GM19023 (cell line): ENCODE measurements around the gene SLC35B1.

Source experiments
- ATAC-seq: cut with Tn5 transposase; IDR thresholded peaks from one replicate; pipeline ENCODE4 v1.9.1; 2021; ENCODE audit warnings: mild to moderate bottlenecking, moderate library complexity; ENCODE audit not compliant: unreplicated experiment

The SLC35B1 gene

GRCh38 chr17:49700960-49701359 is 6.8 kb downstream of the SLC35B1 start:
- no peak for ATAC-seq

- no peak for ATAC-seq
Observed at GRCh38 chr17:49699966-49700575, 7.7 kb downstream of the SLC35B1 start.

DNA sequence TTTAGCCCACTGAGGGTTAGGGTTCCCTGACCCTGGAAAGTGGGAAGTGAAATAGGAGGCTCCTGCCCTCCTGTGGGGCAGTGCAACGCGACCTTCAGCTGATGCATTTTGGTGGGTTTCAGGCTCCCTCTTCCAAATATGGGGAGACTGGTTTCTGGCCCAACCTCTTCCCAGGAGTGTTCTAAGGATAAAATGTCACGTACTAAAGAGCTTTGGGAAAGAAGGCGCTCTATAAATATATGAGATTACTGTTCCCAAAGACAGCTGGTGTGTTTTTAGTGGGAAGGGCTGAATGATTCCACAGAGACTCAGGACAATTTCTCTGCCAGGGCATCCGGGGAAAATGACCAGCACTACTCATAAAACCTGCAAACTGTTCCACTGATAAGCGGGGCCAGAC is 9.8 kb downstream of the SLC35B1 start:
- no peak for ATAC-seq

DNA sequence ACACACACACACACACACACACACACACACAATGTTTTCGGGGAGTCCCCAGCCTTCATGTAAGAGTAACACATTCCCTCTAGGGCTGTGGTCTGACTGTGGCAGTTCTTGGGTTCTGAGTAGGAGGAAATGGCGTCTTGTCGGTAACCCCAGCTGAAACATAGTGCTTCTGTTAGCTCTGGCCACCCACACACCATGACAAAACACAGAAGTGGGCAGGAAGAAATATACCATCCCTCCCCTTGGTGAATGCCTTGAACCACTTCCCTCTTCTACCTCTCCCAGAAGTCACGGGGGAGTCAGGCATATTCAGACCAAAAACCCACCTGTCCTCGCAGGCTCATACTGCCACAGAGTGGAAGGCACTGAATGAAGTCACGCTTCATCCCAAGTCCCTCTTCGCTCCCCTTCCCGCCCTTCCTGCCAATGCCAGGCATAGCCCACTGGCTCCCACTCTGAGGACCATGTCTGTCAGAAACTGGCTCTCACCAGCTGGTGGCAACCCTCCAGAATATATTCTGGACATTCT is 11.5 kb downstream of the SLC35B1 start:
- ATAC-seq, result peak; percentile 73

DNA sequence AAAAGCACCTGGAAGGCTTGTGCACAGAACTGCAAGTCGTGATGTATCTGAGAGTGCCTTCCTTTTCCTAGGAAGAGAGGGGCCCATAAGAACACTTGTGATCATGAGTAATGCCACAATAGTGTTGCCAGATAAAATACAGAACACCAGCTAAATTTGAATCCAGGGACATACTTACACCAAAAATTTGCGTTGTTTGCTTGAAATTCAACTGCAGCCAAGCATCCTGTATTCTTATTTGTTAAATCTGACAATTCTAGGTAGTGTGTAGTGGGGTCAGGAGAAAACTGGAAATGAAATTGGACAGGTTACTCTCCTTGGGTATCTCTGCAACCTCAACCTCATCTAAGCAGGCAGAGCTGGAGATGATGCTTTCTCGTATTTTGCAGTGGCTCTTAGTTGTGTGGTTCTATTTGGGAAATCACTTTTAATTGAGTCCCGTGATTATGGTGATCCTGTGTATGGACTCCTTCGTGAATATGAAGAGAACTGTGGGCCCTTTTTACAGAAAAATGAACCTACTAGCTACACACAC is 12.0 kb downstream of the SLC35B1 start:
- ATAC-seq, result no peak

DNA sequence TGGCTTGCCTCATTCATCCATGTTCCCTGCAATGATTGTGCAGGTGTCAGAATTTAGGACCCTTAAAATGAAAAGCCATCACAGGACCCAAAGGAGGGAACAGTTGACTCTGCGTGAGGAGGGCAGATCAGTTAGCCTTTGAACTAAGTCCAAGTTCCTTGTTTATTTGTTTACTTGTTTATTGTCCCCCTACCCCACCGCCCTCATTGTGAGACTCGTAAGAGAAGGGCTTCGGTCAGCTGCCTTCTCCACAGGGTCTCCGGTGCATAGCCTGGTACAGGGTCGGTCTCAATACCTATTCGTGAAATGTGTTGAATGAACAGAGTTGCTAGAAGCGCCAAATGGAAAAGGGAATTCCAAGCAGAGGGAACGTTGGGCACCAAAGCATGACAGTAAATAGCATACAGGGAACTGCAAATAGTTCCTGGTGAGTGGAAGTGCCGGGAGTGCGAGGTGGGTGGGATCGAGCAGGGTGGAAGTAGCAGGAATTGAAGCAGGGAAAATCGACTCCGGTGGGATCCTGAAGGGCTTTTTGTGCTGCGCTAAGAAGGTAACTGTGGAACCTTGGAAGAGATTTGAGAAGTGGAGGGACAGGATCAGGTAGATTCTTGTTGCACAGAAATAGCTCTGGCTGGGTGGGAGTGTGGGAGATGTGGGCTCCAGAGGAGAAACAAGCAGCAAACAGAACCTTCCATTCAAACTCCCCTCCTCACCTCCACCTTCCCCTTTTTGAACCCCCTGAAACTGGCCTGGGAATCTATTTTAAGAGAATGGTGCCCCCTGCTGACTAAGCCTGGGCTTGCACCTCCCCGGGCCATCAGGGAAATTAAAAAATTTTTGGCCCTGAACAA is 12.7 kb downstream of the SLC35B1 start:
- ATAC-seq, result no peak

GRCh38 chr17:49692751-49693150 is 15.0 kb downstream of the SLC35B1 start:
- no peak for ATAC-seq

DNA sequence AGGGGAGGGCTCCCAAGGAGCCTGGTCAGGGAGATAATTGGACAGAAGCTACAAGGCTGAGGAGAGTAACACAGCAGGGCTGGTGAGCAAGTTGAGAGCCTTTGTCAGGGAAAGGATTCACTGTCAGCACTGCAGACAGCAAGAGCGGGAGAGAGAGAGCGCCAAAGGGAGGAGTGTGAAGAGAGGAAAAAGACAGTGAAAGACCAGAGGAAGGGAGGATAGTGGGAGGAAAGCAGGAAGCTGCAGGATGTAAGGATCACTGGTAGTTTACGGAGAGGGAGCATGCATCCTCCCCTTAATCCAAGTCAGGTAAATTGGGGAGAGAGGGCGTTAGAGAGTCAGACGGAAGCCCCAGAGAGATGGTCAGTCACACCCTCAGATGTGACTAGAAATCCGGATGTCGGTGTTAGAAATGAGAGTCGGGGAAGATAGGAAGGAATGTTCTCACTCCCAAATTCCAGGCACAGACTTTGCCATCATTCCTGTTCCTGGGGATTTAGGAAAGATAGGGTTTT is 16.0 kb downstream of the SLC35B1 start:
- no peak for ATAC-seq

DNA sequence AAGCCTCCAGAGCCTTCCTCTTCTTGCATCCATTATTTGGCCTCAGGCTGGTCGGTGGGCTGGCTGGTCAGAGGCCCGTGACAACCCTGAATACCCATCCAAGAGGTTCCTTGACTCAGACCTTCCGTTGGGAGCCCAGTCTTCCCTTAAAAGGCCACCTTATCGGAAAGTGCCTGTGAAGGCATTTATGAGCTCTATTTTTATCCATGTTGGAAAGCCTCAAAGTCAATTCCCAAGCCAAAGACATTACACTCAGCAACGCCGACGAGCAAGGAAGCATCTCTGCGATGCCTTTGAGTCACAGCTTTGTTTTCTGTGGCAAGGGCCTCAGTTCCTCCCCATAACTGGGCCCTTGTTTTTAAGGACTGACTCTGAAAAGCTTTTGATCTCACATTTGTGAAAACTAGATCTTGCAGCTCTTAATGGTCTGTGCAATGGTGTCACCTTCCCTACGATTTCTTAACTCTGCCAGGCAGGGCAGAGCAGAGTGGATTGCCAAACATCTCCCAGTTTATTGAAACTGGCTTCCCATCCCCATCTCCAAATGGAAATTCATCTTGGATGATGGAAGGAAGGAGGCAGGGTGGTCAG is 16.6 kb downstream of the SLC35B1 start:
- no peak for ATAC-seq

GRCh38 chr17:49690256-49690655 is 17.5 kb downstream of the SLC35B1 start:
- no peak for ATAC-seq

- no peak for ATAC-seq
Observed at GRCh38 chr17:49688848-49689247, 18.9 kb downstream of the SLC35B1 start.

DNA sequence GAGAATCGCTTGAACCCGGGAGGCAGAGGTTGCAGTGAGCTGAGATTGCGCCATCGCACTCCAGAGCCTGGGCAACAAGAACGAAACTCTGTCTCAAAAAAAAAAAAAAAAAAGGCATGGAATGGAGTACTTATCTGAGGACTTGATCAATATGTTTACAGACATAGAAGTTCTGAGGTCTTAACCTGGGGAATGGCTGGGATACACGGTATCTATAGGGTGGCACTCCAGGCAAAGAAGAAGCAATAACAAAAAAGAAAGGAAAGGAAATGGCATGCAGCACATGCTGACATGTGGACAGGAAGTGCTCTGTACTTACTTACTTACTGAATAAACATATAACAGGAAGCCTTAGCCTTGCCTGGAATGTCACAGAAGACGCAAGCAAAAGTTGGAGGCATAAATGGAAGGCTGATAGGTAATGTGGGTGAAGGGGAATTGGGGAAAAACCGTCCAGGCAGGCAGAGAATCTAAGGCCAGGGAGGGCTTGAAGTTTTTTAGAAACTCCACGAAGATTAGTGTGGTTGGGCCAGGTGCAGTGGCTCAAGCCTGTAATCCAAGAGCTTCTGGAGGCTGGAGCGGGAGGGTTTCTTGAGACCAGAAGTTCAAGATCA is 19.8 kb downstream of the SLC35B1 start:
- no peak for ATAC-seq

- ATAC-seq, result no peak
Observed at GRCh38 chr17:49681106-49681979, 26.4 kb downstream of the SLC35B1 start.

- ATAC-seq, result no peak
Observed at GRCh38 chr17:49680314-49680713, 27.4 kb downstream of the SLC35B1 start.

- peak; percentile 79 for ATAC-seq
Observed at GRCh38 chr17:49677933-49678847, 29.6 kb downstream of the SLC35B1 start, which contains the start of gene SPOP. SPOP (minus strand) TSS chr17:49678097; CDS start chr17:49622810, 55,287 bp downstream.

- peak; percentile 55 for ATAC-seq
Observed at GRCh38 chr17:49677134-49677932, 30.4 kb downstream of the SLC35B1 start.

DNA sequence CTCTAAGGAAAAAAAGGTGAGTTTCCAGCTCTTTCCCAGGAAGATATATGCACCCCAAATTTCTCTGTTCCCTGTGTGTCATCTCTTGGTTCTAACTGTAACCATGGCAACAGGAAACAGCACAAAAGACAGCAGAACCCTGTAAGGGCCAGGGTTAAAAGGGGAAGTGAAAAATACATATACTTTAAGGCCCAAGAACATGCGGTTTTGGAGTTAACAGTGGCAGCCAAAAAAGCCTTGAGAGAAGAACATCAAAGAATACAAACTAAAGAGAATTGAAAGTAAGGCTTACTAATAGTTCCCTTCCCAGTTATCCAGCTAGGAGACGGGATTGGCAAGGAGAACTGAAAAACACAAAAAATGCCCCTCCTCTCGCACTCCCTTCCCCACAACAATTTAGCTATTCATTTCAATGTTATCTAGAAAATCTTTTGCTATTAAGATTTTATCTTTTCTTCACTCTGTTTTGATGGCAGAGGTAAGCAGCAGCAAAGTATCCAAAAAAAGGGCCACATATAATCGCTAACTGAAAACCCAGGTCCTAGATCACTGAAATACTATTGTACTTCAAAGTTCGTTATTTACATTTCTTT is 31.4 kb downstream of the SLC35B1 start:
- ATAC-seq, result peak; percentile 47

GRCh38 chr17:49674507-49674906 is 33.3 kb downstream of the SLC35B1 start:
- no peak for ATAC-seq
